Gastrocnemius medialis (tissue), 4 donors: ENCODE results near the gene GNG7.

ENCODE experiments used
- POLR2A ChIP-seq, 2 donors: fragments of 450-650 bp; IDR thresholded peaks; one replicate each; pipeline ENCODE4 v1.6.1; 2017; ENCODE audit warnings: antibody characterized with exemption in 2 of 2, mild to moderate bottlenecking in 2 of 2, moderate library complexity in 2 of 2
- TF ChIP-seq, protein P1 (sequence below), 5 experiments: fragments of 450-650 bp in 3 of 5; fragments of 200-600 bp in 2 of 5; sonication (generic) in 2 of 5; IDR thresholded peaks in 4 of 5; conservative IDR thresholded peaks in 1 of 5; 1 replicate in 4 of 5; 2 replicates in 1 of 5; pipeline ENCODE4 v1.5.1; 2016 to 2019; ENCODE audit warnings: antibody characterized with exemption in 5 of 5, mild to moderate bottlenecking in 3 of 5, moderate library complexity in 3 of 5

DNA sequence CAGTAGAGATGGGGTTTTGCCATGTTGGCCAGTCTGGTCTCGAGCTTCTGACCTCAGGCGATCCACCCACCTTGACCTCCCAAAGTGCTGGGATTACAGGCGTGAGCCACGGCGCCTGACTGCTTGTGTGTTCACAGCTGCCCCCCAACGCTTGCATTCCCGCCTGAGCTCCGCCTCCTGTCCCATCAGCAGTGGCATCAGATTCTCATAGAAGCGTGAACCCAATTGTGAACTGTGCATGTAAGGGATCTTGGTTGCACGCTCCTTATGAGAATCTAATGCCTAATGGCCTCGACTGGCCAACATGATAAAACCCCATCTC, 150.7 kb downstream of the GNG7 start:
- TF ChIP-seq, protein P1, sequence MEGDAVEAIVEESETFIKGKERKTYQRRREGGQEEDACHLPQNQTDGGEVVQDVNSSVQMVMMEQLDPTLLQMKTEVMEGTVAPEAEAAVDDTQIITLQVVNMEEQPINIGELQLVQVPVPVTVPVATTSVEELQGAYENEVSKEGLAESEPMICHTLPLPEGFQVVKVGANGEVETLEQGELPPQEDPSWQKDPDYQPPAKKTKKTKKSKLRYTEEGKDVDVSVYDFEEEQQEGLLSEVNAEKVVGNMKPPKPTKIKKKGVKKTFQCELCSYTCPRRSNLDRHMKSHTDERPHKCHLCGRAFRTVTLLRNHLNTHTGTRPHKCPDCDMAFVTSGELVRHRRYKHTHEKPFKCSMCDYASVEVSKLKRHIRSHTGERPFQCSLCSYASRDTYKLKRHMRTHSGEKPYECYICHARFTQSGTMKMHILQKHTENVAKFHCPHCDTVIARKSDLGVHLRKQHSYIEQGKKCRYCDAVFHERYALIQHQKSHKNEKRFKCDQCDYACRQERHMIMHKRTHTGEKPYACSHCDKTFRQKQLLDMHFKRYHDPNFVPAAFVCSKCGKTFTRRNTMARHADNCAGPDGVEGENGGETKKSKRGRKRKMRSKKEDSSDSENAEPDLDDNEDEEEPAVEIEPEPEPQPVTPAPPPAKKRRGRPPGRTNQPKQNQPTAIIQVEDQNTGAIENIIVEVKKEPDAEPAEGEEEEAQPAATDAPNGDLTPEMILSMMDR (IDR thresholded peaks at IDR 0.05 in 4 of 5, conservative IDR thresholded peaks at IDR 0.05 in 1 of 5) = no peak
- TF ChIP-seq POLR2A (IDR thresholded peaks at IDR 0.05) = no peak
